Activated CD8-positive, alpha-beta memory T cell treated with anti-CD3 and anti-CD28 coated beads for 4 hours (primary cell): ENCODE data around the gene SEC16B.
"Not testable (repeated sequence)": the region's sequence is repeated elsewhere in the genome, so short reads cannot be mapped to it uniquely, and the experiment has no call there.

Experiments used
- DNase-seq, 2 donors: peaks; one replicate each; pipeline ENCODE4 v3.0.0-alpha.2; 2020; ENCODE audit warnings: low read depth in 2 of 2

SEC16B gene

DNA sequence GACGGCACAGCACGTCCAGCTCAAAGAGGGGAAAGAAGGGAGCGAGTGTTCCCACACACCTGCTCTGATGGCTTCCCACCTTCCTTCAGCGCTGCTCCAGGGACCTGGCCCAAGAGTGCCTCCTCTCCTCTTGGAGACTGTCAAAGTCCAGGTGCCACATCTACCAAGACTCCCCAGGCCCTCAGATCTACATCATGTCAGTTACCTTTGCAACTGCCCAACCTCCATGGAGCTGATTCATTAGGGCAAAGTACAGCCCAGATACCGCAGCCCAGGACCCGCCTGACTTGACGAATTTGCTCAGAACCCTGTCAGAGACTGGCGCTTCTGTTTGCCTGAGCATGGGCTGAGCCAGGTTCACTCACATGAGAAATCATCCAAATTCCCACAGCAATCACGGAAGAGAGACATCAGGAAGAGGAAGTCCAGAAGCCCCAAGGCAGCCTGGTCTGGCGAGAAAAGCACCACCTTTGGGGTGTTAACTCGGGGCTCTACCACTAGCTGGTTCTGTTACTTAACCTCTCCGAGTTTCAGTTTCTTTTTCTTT, at the start of gene SEC16B:
Gene SEC16B, minus strand, starts transcription at position 234 of the 547 bp plus-strand sequence. CDS start 2,077 bp downstream, outside the sequence.
- no peak for DNase-seq

- DNase-seq: no peak
These were observed 49.8 kb upstream of the SEC16B start for GRCh38 chr1:178019622-178020021.

DNA sequence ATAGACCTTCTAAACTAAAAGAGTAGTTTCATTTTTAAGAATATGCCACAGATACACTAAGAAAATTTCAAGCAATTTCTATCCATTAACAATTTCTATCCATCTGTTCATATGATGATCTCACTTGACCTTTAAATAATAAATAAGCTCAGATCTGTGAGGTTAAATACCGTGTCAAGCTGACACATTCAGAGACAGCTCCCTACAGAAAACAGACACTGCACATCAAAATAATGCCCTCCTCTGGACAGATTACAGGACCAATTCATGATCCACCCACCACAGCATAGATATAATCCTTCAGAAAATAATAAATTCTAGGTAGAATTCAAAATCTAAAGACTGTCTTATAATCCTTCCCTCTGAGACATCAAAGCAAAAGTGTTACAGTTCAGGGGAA, 49.4 kb upstream of the SEC16B start:
- no peak for DNase-seq

- no peak for DNase-seq
These were observed 47.7 kb upstream of the SEC16B start for GRCh38 chr1:178017517-178017916.

GRCh38 chr1:178011864-178012503, 42.1 kb upstream of the SEC16B start:
- no peak for DNase-seq

- no peak for DNase-seq
These were observed 41.6 kb upstream of the SEC16B start for GRCh38 chr1:178011465-178011828.

DNA sequence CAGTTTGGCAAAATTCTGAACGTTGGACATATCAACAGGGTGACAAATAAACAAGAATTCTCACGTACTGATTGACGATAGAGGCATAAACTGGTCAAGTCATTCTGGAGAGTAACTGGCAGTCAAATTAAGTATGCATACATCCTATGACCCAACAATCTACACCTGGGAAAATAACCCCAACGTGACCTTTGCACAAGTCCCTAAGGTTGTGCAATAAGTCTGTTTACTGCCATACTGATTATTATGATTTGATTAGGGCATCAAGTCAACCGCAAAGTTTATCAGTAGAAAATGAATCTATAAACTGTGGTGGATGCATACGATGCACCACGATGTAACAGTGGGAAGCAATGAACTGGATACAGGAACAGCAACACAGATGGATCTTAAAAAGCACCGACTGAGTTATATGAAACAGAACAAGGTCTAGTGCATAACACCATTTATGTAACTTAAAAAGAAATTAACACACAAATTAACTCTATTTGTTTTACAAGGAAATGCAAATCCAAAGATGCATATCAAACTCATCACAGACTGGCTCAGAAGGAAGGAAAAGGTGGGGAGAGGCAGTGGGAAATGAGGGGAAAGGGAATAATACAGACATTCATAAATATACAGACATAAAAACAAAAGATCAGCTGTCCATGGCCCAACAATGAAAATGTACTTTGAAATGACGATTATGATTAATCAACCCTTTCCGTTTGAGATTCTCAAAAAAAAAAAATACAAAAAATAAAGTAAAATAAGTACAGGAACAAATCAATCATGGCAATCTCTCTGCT, 41.0 kb upstream of the SEC16B start:
- no peak for DNase-seq

- no peak for DNase-seq
These were observed 36.2 kb upstream of the SEC16B start for GRCh38 chr1:178006043-178006442.

- no peak for DNase-seq
These were observed 35.6 kb upstream of the SEC16B start for GRCh38 chr1:178005450-178005849.

GRCh38 chr1:178004926-178005391, 35.1 kb upstream of the SEC16B start:
- no peak for DNase-seq

- no peak for DNase-seq
These were observed 29.1 kb upstream of the SEC16B start for GRCh38 chr1:177998696-177999631.

- no peak for DNase-seq
These were observed 27.1 kb upstream of the SEC16B start for GRCh38 chr1:177996957-177997356.

DNA sequence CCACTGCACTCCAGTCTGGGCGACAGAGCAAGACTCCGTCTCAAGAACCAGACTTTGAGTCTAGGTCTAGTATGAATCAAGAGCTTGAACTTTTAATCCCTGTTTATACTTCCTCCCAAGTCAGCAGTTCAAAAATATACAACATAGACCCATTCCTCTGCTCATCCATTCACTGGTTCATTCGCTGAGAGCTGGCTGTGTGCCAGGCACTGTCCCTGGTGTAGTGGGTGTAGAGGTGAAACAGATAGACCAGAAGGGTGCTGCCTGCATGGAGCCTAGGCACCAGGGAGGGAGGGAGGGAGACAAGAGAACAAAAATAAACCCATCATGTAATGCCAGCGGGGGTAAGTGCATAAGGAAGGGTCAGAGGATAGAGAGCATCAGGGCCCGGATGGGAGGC, 25.5 kb upstream of the SEC16B start:
- DNase-seq: no peak

- not testable (repeated sequence) for DNase-seq
These were observed 16.4 kb upstream of the SEC16B start for GRCh38 chr1:177986281-177986680.

DNA sequence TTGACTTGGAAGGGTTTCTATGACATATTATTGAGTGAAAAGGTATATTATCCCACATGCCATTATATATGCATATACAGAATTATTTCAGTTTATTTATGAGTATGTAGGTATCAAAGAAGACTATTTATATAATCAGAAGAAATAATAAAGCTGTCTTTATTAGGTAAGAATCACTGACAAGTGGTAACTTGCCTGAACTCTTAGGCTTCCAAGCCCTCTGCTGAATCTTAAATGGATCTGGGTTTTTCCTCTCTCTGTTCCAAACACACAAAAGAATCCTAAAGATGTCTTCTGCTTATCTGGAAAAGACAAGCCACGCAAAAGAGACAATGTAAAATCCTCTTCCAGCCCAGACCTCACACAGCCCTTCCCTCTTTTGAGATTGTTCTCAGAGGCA, 14.9 kb upstream of the SEC16B start:
- no peak for DNase-seq

DNA sequence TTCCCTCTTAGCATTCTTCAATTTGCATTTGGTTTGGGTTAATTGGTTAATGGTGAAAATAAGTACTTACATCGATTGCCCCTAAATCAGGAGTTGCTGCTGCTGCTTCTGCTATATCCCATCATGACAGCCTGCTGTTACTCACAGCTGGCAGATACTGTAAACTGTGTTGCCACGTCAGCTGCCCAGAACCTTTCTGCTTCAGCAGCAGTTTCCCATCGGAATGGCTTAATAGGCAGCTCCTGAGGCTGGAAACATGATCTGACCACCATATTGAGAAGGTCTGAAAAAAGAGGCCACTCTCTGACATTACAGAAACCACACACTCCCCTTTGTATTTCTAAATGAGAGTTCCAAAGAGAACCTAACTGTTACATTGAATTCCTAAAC, 14.3 kb upstream of the SEC16B start:
- DNase-seq: no peak

DNA sequence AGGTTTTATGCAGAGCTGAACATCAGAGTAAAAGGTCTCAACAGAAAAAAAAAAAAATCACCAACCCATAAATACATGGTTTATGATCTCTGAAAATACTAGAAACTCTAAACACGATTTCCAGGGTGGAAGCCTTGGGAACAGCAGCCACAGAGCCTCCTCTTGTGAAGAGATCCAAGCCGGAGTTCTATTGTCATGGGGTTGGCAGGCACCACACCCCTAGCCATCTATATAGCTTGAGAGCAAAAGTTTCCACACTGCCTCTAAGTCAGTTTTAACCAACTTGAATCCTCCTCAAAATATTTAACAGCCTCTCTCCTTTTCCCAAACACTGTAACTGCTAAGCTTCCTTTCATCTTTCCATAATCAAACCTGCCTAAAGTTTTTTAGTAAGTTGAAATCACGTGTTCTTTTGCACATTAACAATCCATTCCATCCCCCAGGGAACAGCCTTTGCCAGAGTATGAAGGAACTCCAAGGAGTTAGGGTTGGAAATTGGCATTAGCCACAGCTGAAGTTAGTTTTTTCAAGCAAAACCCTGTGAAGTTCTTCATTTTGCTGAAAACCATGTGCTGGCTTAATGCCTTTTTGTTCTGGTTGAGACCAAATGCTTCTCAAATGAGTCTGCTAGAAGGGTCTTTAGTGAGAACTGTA, 13.8 kb upstream of the SEC16B start:
- DNase-seq: no peak

DNA sequence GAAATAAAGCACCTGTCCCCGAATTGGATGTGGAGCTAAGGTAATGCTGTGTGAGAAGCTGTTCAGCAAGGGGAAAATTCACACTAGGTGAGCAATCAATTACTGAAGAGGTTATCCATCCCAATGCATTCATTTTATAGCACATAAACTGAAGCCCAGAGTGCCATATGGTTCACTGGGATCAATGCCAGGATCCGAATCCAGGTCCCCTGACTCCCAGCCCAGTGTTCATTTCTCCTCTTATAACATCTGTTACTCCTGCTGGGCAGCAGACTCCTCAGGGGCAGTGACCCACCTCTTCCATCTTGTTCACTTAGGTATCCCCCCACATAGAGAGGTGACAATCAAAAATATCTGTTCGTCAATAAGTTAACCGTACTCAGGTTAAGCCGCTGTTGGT, 13.2 kb upstream of the SEC16B start:
- no peak for DNase-seq

DNA sequence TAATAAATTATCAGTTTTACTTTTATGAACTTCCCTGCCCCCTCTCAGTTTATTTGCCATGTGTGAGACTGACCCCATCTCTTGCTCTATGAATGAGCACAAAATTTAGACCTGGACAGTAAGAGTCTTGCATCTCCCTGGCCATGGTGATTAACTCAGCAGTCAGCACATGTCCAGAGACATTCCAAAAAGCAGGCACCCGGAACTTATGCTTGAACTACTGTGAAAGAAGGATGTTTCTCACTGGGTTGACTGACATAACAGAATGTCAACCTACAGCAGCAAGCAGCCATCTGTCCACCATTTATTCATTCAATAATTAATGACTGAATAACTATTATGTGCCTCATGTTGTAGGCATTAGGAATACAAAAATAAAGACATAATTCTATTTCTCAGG, 11.3 kb upstream of the SEC16B start:
- no peak for DNase-seq

GRCh38 chr1:177979272-177979671, 9.4 kb upstream of the SEC16B start:
- DNase-seq: no peak

GRCh38 chr1:177978530-177978929, 8.7 kb upstream of the SEC16B start:
- DNase-seq: no peak
